VCaP (cell line): Measurements from ENCODE around the gene ASXL3.

Source experiments
- H3K27ac ChIP-seq: fragments of 450-650 bp; 2 replicates; pipeline ENCODE4 v1.5.1; 2017
- CTCF ChIP-seq: fragments of 450-650 bp; conservative IDR thresholded peaks from 2 replicates; pipeline ENCODE4 v1.5.1; 2017; ENCODE audit warnings: mild to moderate bottlenecking, moderate library complexity

Gene ASXL3

GRCh38 chr18:33716061-33716683 is 138.2 kb downstream of the ASXL3 start:
- TF ChIP-seq CTCF: no peak

GRCh38 chr18:33717339-33717738 is 139.3 kb downstream of the ASXL3 start:
- TF ChIP-seq CTCF: no peak
- no peak overlapping the region for H3K27ac ChIP-seq

More at GRCh38 chr18:33716061-33716683, 138.2 kb downstream of the ASXL3 start:
- H3K27ac ChIP-seq: no peak overlapping the region

GRCh38 chr18:33720133-33720532 is 142.1 kb downstream of the ASXL3 start:
- TF ChIP-seq CTCF: no peak
- H3K27ac ChIP-seq: no peak overlapping the region

GRCh38 chr18:33729556-33729955 is 151.5 kb downstream of the ASXL3 start:
- no peak overlapping the region for H3K27ac ChIP-seq
- TF ChIP-seq CTCF: no peak

- no peak for TF ChIP-seq CTCF
- no peak overlapping the region for H3K27ac ChIP-seq
These were observed 155.4 kb downstream of the ASXL3 start for GRCh38 chr18:33733376-33733775.

- no peak for TF ChIP-seq CTCF
- no peak overlapping the region for H3K27ac ChIP-seq
These were observed 157.4 kb downstream of the ASXL3 start for GRCh38 chr18:33735428-33735827.

- no peak overlapping the region for H3K27ac ChIP-seq
- no peak for TF ChIP-seq CTCF
These were observed 163.7 kb downstream of the ASXL3 start for GRCh38 chr18:33741760-33742159.
